Stimulated activated CD8-positive, alpha-beta memory T cell treated with anti-CD3 and anti-CD28 coated beads, Interleukin-7, amount 100 ng/mL, for 48 hours (primary cell): Measurements from ENCODE around the gene BZW2.
"Not testable (repeated sequence)": the region's sequence is repeated elsewhere in the genome, so short reads cannot be mapped to it uniquely, and the experiment has no call there.

Experiments
- DNase-seq, 2 donors: peaks; one replicate each; pipeline ENCODE4 v3.0.0-alpha.2; 2020; ENCODE audit warnings: low read depth in 1 of 2; ENCODE audit errors: extremely low read depth in 1 of 2

Gene BZW2

DNA sequence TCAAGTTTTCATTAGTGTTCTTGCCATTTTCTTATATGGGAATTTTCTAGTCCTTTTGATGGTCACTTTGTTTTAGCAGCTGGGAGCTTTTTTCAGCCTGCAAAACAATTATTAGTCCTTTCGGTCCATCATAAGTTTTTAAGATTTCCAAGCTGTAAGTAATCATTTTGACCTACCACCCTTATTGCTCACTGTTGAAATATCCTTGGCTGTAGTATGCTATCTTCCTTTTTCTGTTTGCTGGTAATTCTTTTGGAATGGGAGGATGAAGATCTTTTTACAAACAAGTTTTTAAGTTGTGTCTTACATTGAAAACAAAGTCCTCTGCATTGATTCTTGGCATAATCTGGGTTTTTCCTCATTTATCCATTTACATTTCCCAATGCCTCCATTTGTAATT is 24.0 kb downstream of the BZW2 start:
- DNase-seq, result no peak

DNA sequence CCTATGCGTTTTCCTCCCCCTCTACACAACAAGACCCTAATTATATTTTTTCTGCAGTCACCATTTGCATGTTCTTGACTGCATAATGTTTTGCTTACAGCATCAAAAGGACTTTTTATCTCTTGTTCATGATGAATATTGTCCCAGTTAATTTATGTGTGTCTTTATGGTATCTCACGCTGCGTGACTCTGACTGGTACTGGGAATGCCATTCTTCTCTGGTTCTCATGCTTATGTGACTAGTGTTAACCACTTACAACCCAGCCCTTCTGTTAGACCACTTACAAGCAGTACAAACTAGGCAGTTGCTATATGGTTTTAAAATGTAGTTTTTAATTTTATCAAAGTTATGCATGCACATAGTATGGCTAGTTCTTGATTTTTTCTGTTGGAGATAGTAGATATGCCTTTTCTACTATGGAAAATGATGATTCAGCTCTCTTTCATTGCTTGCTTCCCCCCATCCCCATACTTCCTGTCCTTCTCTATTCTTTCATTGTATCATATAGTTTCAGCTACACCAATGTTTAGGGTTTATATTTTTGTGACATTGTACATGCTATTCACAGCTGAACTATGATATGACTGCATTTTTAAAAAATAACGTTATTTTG is 24.9 kb downstream of the BZW2 start:
- DNase-seq, result no peak

DNA sequence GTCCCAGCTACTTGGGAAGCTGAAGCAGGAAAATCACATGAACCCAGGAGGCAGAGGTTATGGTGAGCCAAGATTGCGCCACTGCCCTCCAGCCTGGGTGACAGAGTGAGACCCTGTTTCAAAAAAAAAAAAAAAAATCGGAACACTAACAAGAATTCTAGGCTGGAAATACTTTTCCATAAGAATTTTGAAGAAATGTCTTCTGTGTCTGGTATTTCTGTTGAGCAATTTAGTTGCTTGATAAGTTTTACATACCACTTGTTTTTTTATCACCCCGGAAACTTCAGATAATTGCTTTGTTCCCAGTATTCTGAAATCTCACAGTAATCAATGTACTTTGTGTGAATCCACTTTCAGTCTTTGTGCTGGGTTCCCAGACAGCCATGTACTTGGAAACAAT is 25.8 kb downstream of the BZW2 start:
- DNase-seq, result no peak

DNA sequence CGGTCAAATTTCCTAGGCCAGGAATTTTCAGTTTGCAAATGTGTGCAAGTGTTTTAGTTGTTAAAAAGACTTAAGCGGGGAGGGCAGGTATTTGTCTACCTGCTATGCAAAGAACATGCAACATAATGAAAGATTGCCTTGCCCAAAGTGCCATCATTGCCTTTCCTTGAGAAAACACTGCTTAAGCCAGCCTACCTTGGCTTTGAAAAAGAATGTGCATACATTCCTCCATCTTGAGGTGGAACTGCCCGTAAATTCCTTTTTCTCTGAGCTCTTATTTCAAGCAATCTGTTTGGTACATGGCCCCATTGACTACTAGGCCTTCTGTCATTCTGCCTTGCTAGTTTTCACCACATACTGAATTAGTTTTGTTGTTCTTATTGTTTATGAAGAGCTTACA is 29.3 kb downstream of the BZW2 start:
- no peak for DNase-seq

GRCh38 chr7:16677978-16678494 is 32.1 kb downstream of the BZW2 start:
- no peak for DNase-seq

GRCh38 chr7:16678645-16679566 is 32.9 kb downstream of the BZW2 start:
- DNase-seq, result not testable (repeated sequence)

DNA sequence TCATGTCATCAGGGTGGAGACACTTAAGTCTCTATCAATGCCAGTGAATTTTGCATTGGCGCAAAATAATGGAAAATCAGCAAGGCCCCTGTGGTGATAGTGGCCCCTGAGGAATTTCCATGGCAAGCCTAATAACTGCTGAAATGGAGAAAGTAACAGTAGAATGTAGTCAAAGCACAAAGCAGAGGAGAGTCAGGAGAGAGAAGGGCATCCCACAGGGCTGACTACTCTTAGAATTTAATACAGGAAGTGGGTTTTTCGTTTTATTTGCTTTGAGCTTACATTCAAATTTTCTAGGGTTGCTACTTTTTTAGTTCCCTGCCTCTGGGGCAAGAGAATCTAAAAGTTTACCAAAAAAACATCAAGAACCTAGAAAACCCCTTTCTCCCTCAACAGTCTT is 39.0 kb downstream of the BZW2 start:
- no peak for DNase-seq

GRCh38 chr7:16685535-16685934 is 39.6 kb downstream of the BZW2 start:
- DNase-seq, result no peak

DNA sequence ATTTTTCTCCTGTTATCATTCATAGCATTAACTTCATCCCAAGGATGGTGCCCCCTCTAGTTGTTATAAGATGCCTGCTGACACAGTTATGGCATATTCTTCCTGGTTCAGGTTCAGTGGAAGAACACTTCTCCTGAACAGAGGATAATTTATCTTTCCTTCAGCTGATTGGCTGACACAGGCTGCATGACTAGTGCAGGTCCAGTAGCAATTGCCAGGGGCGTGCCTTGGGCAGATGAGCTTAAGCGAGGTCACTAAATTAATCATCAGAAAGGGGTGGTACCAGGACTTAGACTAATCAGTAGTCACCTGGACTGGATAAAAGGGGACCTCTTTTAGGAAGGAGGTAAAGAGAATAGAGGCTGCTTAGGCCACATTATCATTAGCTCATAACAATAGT is 42.3 kb downstream of the BZW2 start:
- DNase-seq, result no peak

GRCh38 chr7:16691241-16691640 is 45.3 kb downstream of the BZW2 start:
- DNase-seq, result no peak

- no peak for DNase-seq
Observed at GRCh38 chr7:16693601-16694318, 47.8 kb downstream of the BZW2 start.

- DNase-seq, result no peak
Observed at GRCh38 chr7:16694806-16695205, 48.8 kb downstream of the BZW2 start.

DNA sequence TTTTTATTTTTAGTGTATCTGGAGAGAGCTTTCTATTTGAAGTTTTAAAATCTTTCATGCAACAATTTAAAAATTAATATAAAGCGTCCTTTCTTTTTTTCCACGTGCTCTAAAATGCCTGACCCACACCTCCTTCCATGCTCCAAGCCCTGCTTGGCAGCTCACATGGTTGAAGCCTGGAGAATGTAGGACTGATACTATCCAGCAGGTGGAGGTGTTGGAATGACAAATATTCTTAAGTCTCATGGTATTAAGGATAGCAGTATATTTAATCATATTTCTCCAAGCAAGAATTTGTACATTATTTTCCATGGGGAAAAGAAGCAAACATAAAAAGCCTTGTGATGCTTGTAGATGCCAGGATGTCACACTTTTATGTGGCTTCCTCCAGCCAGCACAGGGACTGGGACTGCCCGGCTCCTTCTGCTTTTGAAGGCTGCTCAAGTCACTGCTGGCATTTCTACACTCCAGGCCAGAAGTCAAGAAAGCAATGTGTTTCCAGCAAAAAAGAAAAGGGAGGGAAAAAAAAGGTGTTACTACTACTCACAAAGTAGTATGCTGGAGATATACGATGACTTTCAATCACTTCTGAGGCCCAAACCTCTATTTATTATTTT is 49.7 kb downstream of the BZW2 start:
- no peak for DNase-seq

DNA sequence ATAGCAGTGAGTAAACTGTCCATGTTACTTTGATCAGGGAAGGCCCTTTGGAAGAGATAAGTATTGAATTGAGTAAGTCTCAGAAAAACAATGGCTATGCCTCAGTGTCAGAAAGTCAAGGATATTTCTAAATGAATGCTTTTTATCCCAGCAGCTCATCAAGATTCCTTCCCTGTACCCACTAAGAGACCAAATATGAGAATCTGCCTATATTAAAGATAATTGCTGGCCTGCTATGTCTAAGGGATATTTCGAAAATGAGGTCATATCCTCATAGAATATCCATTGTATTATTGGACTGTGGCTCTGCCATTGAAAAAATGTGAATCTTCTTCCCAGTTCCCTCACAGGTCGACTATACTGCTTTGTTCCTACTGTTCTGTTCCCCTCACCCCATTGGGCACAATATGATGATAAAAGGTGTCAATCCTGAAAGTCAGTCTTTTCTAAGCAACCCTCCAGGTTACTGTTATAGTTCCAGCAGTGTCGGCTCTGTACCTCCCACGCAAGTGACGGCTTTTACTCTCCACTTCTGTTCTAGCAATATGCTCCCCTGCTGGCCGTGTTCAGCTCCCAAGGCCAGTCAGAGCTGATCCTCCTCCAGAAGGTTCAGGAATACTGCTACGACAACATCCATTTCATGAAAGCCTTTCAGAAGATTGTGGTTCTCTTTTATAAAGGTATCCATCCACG is 51.7 kb downstream of the BZW2 start:
- DNase-seq, result no peak

DNA sequence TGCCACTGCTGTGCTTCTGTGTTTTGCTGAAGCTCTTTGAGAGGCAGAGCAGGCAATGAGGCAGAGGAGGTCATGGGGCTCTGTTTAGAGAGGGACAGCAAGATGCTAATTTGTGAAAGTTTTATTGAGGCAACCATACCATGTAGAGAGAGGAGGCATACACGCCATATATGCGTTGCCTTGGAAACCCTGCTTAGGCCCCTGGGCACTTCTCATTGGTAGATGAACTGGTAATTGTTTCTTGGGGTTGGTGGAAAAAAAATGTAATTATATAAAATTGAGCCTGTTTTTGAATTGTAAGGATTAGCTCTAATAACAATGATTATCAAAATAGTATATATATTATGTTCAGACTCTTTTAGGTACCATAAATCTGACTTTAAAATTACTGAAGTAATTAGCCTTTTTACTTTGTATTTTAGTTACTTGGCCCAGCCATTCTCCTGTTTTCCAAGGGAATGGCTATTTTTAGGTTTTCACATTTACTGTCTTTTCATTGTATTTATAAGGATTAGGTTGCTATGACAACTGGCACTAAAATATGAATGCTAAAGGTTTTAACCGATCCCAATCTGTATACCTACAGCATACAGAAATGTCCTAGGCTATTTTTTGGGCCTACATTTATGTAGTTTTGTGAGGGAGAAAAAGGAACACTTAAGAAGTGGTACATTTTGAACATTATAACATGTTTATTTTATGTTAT is 52.4 kb downstream of the BZW2 start:
- DNase-seq, result no peak

DNA sequence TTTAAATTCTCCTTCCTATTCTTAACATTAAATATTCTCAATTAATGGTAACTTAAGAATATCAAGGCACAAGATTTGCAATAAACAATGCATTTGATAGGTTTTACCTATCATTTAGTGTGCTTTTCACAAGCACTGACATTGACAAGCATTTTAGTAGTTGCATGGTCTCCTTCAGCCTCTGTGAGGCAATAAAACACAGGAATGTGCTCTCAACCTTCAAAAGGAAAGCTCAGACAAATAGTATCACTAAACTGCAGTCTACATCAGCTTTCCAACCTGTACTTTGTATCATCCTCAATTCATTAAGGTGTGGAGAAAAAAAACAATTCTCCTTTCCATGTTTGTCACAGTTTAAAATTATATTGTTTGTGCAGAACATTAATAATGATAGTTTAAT is 56.5 kb downstream of the BZW2 start:
- no peak for DNase-seq

- no peak for DNase-seq
Observed at GRCh38 chr7:16708511-16708910, 62.5 kb downstream of the BZW2 start.

DNA sequence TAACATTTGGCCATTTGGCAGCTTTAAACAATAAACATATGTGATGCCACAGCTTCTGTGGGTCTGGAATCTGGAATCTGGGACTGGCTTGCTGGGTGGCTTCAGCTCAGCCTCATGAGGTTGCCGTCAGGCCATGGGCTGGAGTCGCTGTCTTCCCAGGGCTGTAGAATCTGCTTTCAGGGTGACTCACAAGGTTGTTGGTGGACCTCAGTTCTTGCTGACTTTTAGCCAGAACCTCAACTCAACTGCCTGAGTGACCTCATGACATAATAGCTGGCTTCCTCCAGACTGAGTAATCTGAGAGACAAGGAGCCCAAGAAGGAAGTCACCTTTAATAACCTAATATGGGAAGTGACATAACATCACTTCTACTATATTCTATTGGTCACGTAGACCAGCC is 63.0 kb downstream of the BZW2 start:
- DNase-seq, result no peak

DNA sequence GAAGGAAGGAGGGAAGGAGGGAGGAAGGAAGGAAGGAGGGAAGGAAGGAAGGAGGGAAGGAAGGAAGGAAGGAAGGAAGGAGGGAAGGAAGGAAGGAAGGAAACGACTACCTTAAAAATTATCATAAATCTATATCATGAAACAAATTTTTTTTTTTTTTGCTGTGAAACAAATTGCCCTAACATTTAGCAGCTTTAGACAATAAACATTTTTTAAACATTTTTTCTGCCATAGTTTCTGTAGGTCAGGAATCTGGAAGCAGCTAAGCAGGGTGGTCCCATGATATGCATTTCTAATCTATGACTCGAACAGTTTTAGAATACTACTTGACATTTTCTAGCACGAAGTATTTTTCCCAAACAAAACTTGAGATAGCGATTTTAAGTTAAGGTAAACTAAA is 64.7 kb downstream of the BZW2 start:
- DNase-seq, result no peak

GRCh38 chr7:16711730-16712129 is 65.7 kb downstream of the BZW2 start:
- DNase-seq, result no peak
